Measurements from ENCODE around the gene CENPU. TPM values are rescaled to one million over a fixed set of nuclear protein-coding genes. Genes with fewer than 3 reads are reported as not detected.

The CENPU gene
- total and polyA plus RNA-seq, 2 donors (not counting 1 experiment from before 2014, with no cell fraction given) = 1.6 to 2.1 TPM

- no peaks in the 10 kb centered on the region for H3K27me3 Mint-ChIP-seq
- peaks cover 29% of the 10 kb centered on the region for H3K4me1 Mint-ChIP-seq
- Histone ChIP-seq H3K79me2 (ENCODE audit: control insufficient read depth, insufficient read depth, low read length) (peaks cover 6% of the 10 kb centered on the region), H3K9me3 (ENCODE audit: control extremely low read depth in 1 of 3, control insufficient read depth in 2 of 3, insufficient read depth in 1 of 3, low read length in 2 of 3) (no peaks in the 10 kb centered on the region), H3K27ac (ENCODE audit: low read length in 2 of 2) (no peak overlapping the region), H3K36me3 (replicated peaks in 1 of 2; ENCODE audit: control extremely low read depth in 1 of 2, control insufficient read depth in 1 of 2, extremely low read depth in 1 of 2, insufficient read depth in 2 of 2, low read length in 1 of 2) (peaks cover 0 to 2% of the 10 kb centered on the region in 2 experiments), H3K9ac (ENCODE audit: low read length) (no peak overlapping the region), H2AFZ (ENCODE audit: insufficient read depth, low read depth, low read length, poor library complexity, severe bottlenecking) (no peak overlapping the region), H3K4me1 (ENCODE audit: control insufficient read depth in 2 of 2, insufficient read depth in 2 of 2, low read length in 2 of 2) (peaks cover 6 to 24% of the 10 kb centered on the region in 2 donors), H3K27me3 (replicated peaks in 1 of 4; ENCODE audit: control extremely low read depth in 1 of 4, control insufficient read depth in 3 of 4, insufficient read depth in 4 of 4, low read length in 3 of 4) (no peaks in the 10 kb centered on the region), H3K4me2 (replicated peaks; ENCODE audit: low read depth, low read length, poor library complexity, severe bottlenecking) (no peak overlapping the region), H4K20me1 (ENCODE audit: control insufficient read depth, insufficient read depth, low read length, poor library complexity, severe bottlenecking) (no peaks in the 10 kb centered on the region), H3K4me3 (ENCODE audit: control extremely low read depth in 1 of 5, extremely low read depth in 1 of 5, insufficient read depth in 1 of 5, low read depth in 2 of 5, low read length in 4 of 5) (no peak overlapping the region)
- CTCF ChIA-PET = no interaction called here
- no CpG with 5 or more reads among the region's 2 CpGs for WGBS (ENCODE audit: insufficient coverage)
- H3K4me3 Mint-ChIP-seq = no peak overlapping the region
- intact Hi-C loops (cut with micrococcal nuclease) = no loop called here
- TF ChIP-seq, protein P1, sequence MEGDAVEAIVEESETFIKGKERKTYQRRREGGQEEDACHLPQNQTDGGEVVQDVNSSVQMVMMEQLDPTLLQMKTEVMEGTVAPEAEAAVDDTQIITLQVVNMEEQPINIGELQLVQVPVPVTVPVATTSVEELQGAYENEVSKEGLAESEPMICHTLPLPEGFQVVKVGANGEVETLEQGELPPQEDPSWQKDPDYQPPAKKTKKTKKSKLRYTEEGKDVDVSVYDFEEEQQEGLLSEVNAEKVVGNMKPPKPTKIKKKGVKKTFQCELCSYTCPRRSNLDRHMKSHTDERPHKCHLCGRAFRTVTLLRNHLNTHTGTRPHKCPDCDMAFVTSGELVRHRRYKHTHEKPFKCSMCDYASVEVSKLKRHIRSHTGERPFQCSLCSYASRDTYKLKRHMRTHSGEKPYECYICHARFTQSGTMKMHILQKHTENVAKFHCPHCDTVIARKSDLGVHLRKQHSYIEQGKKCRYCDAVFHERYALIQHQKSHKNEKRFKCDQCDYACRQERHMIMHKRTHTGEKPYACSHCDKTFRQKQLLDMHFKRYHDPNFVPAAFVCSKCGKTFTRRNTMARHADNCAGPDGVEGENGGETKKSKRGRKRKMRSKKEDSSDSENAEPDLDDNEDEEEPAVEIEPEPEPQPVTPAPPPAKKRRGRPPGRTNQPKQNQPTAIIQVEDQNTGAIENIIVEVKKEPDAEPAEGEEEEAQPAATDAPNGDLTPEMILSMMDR (IDR thresholded peaks at IDR 0.05) = no peak
- TF ChIP-seq EZH2 (IDR thresholded peaks at IDR 0.05; ENCODE audit: borderline replicate concordance, insufficient read depth, low read depth, low read length, poor library complexity, severe bottlenecking) = no peak
- DNase-seq = no peak
- no peaks in the 10 kb centered on the region for H3K9me3 Mint-ChIP-seq (ENCODE audit: insufficient read depth)
- no peak for ATAC-seq (ENCODE audit: low read depth)
- no peak overlapping the region for H3K27ac Mint-ChIP-seq
- POLR2A ChIA-PET = no interaction called here
Measured at GRCh38 chr4:184728858-184729257, 5.0 kb downstream of the CENPU start.

DNA sequence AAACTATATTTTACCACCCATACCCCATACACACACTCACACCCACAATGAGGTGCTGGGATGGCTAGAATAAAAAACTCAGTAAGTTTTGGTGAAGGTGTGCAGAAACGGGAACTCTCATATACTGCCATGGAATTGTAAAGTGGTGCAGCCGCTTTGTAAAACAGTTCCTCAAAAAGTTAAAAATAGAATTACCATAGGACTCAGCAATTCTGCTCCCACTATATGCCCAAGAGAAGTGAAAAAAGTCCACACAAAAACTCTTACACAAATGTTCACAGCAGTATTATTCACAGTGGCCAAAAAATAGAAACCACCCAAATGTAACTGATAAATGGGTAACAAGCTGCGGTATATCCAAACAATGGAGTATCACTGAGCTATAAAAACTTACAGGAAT lies 6.5 kb downstream of the CENPU start:
- Mint-ChIP-seq H3K4me3 (no peak overlapping the region), H3K27ac (no peak overlapping the region), H3K4me1 (peaks cover 22% of the 10 kb centered on the region), H3K9me3 (ENCODE audit: insufficient read depth) (no peaks in the 10 kb centered on the region), H3K27me3 (no peaks in the 10 kb centered on the region)
- WGBS (ENCODE audit: insufficient coverage) = 100% methylated on average over 1 of the region's 3 CpGs
- no peak overlapping the region for H2AFZ ChIP-seq (ENCODE audit: insufficient read depth, low read depth, low read length, poor library complexity, severe bottlenecking)
- ChIA-PET CTCF (no interaction called here), POLR2A (no interaction called here)
- no peak for TF ChIP-seq EZH2 (IDR thresholded peaks at IDR 0.05; ENCODE audit: borderline replicate concordance, insufficient read depth, low read depth, low read length, poor library complexity, severe bottlenecking)
- TF ChIP-seq, protein P1 (IDR thresholded peaks at IDR 0.05) = no peak
- H3K9me3 ChIP-seq (ENCODE audit: control extremely low read depth in 1 of 3, control insufficient read depth in 2 of 3, insufficient read depth in 1 of 3, low read length in 2 of 3) = no peaks in the 10 kb centered on the region
- H3K27ac ChIP-seq (ENCODE audit: low read length in 2 of 2) = no peak overlapping the region
- DNase-seq (no peak), ATAC-seq (ENCODE audit: low read depth) (no peak)
- H3K4me1 ChIP-seq (ENCODE audit: control insufficient read depth in 2 of 2, insufficient read depth in 2 of 2, low read length in 2 of 2) = peaks cover 0 to 17% of the 10 kb centered on the region in 2 donors
- H3K79me2 ChIP-seq (ENCODE audit: control insufficient read depth, insufficient read depth, low read length) = peaks cover 6% of the 10 kb centered on the region
- H4K20me1 ChIP-seq (ENCODE audit: control insufficient read depth, insufficient read depth, low read length, poor library complexity, severe bottlenecking) = no peaks in the 10 kb centered on the region
- H3K4me3 ChIP-seq (ENCODE audit: control extremely low read depth in 1 of 5, extremely low read depth in 1 of 5, insufficient read depth in 1 of 5, low read depth in 2 of 5, low read length in 4 of 5) = no peak overlapping the region
- no peak overlapping the region for H3K9ac ChIP-seq (ENCODE audit: low read length)
- no peak overlapping the region for H3K4me2 ChIP-seq (replicated peaks; ENCODE audit: low read depth, low read length, poor library complexity, severe bottlenecking)
- H3K27me3 ChIP-seq (replicated peaks in 1 of 4; ENCODE audit: control extremely low read depth in 1 of 4, control insufficient read depth in 3 of 4, insufficient read depth in 4 of 4, low read length in 3 of 4) = no peaks in the 10 kb centered on the region
- intact Hi-C loops (cut with micrococcal nuclease) = no loop called here
- peaks cover 0 to 2% of the 10 kb centered on the region in 2 experiments for H3K36me3 ChIP-seq (replicated peaks in 1 of 2; ENCODE audit: control extremely low read depth in 1 of 2, control insufficient read depth in 1 of 2, extremely low read depth in 1 of 2, insufficient read depth in 2 of 2, low read length in 1 of 2)
